Stimulated activated naive CD4-positive, alpha-beta T cell treated with Interleukin-2 at 50 U/mL for 16 hours (primary cell): ENCODE data around the gene PAIP2.
A peak's percentile ranks its signal among the peaks of the same experiment; 100 is the strongest.
"Not testable (repeated sequence)": the region's sequence is repeated elsewhere in the genome, so short reads cannot be mapped to it uniquely, and the experiment has no call there.

Experiments used
- DNase-seq: peaks from one replicate; lab custom pipeline; 2025; lab: John Stamatoyannopoulos, UW

PAIP2 gene

GRCh38 chr5:139341689-139342422 lies at the start of gene PAIP2:
TSS of gene PAIP2 (plus strand) at chr5:139341854. CDS start at chr5:139363785, 21,931 bp downstream.
- peak; percentile 96 for DNase-seq

GRCh38 chr5:139293202-139293506 lies 48.5 kb upstream of the PAIP2 start:
- no peak for DNase-seq

- DNase-seq = peak; percentile 90
These were observed 47.9 kb upstream of the PAIP2 start, which contains the start of gene MATR3 for GRCh38 chr5:139293507-139294373. TSS of gene MATR3 (plus strand) at chr5:139293740. CDS start at chr5:139307416, 13,676 bp downstream.

GRCh38 chr5:139294374-139295165 lies 47.1 kb upstream of the PAIP2 start:
- peak; percentile 48 for DNase-seq

- DNase-seq = no peak
These were observed 46.2 kb upstream of the PAIP2 start for GRCh38 chr5:139295346-139296057.

GRCh38 chr5:139296198-139296597 lies 45.5 kb upstream of the PAIP2 start:
- no peak for DNase-seq

GRCh38 chr5:139296862-139297326 lies 44.8 kb upstream of the PAIP2 start:
- no peak for DNase-seq

- DNase-seq = no peak
These were observed 44.1 kb upstream of the PAIP2 start for GRCh38 chr5:139297439-139298133.

- DNase-seq = no peak
These were observed 43.4 kb upstream of the PAIP2 start for GRCh38 chr5:139298242-139298641.

- no peak for DNase-seq
These were observed 42.2 kb upstream of the PAIP2 start for GRCh38 chr5:139299486-139299885.

- no peak for DNase-seq
These were observed 39.7 kb upstream of the PAIP2 start for GRCh38 chr5:139301808-139302499.

GRCh38 chr5:139304391-139305324 lies 37.0 kb upstream of the PAIP2 start:
- no peak for DNase-seq

- DNase-seq = no peak
These were observed 35.5 kb upstream of the PAIP2 start for GRCh38 chr5:139306197-139306596.

- DNase-seq = no peak
These were observed 34.9 kb upstream of the PAIP2 start for GRCh38 chr5:139306628-139307379.

GRCh38 chr5:139308797-139309196 lies 32.9 kb upstream of the PAIP2 start:
- no peak for DNase-seq

- DNase-seq = not testable (repeated sequence)
These were observed 30.9 kb upstream of the PAIP2 start for GRCh38 chr5:139310715-139311186.

GRCh38 chr5:139312075-139312474 lies 29.6 kb upstream of the PAIP2 start:
- DNase-seq = no peak

- DNase-seq = no peak
These were observed 27.4 kb upstream of the PAIP2 start for GRCh38 chr5:139314276-139314675.
